ENCODE data around the gene GMNN. TPM values are rescaled to one million over a fixed set of nuclear protein-coding genes. Genes with fewer than 3 reads are reported as not detected.
"Not testable (repeated sequence)": the region's sequence is repeated elsewhere in the genome, so short reads cannot be mapped to it uniquely, and the experiment has no call there.

GMNN gene
- total RNA-seq, 4 donors from 2014 or later: 8.7 to 28.2 (median 17.4) TPM

GRCh38 chr6:24749297-24749696 lies 25.4 kb upstream of the GMNN start:
- no peak for TF ChIP-seq POLR2A (IDR thresholded peaks at IDR 0.05)
- no peak for TF ChIP-seq CTCF (IDR thresholded peaks at IDR 0.05)
- intact Hi-C loops (cut with DNase I; ENCODE audit: low total_unique reads): no loop called here
- no peaks in the 10 kb centered on the region for H3K9me3 ChIP-seq

GRCh38 chr6:24750878-24751277 lies 23.9 kb upstream of the GMNN start:
- H3K4me3 ChIP-seq; intact Hi-C loops (cut with DNase I; ENCODE audit: low total_unique reads); H3K27me3 ChIP-seq; H3K27ac ChIP-seq; H3K4me1 ChIP-seq; DNase-seq; H3K36me3 ChIP-seq; H3K9me3 ChIP-seq: not testable (repeated sequence)

More at GRCh38 chr6:24749297-24749696, 25.4 kb upstream of the GMNN start:
- no peaks in the 10 kb centered on the region for H3K36me3 ChIP-seq
- no peak overlapping the region for H3K4me3 ChIP-seq
- no peak overlapping the region for H3K27ac ChIP-seq
- no peaks in the 10 kb centered on the region for H3K4me1 ChIP-seq
- H3K27me3 ChIP-seq: no peaks in the 10 kb centered on the region
- DNase-seq: no peak

DNA sequence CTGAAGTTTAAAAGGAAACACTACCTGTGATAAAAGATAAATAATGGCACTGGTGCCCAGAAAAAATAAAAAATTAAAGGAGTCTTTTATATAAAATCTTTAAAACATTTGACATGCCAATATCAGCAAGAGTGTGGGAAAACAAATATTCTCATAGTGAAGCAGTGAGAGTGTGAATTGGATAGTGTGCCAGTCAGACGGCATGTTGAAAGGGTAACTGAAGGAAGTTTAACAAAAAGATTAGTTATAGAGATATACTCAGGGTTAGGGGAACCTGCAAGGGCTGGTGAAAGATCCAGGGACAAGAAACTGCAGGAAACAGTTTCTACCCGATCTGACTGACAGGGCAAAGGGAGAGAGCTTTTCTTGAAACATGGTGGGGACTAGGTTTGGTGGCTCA lies 22.2 kb upstream of the GMNN start:
- DNase-seq: no peak
- intact Hi-C loops (cut with DNase I; ENCODE audit: low total_unique reads): no loop called here
- Histone ChIP-seq H3K4me3 (no peak overlapping the region), H3K4me1 (no peaks in the 10 kb centered on the region), H3K27me3 (no peaks in the 10 kb centered on the region), H3K36me3 (no peaks in the 10 kb centered on the region), H3K9me3 (no peaks in the 10 kb centered on the region), H3K27ac (no peak overlapping the region)
- no peak for TF ChIP-seq POLR2A (IDR thresholded peaks at IDR 0.05)
- no peak for TF ChIP-seq CTCF (IDR thresholded peaks at IDR 0.05)

- H3K36me3 ChIP-seq: no peaks in the 10 kb centered on the region
- intact Hi-C loops (cut with DNase I; ENCODE audit: low total_unique reads): no loop called here
- no peak overlapping the region for H3K4me3 ChIP-seq
- H3K27me3 ChIP-seq: no peaks in the 10 kb centered on the region
- TF ChIP-seq POLR2A (IDR thresholded peaks at IDR 0.05): no peak
- no peak for TF ChIP-seq CTCF (IDR thresholded peaks at IDR 0.05)
- H3K4me1 ChIP-seq: no peaks in the 10 kb centered on the region
- H3K27ac ChIP-seq: no peak overlapping the region
- no peak for DNase-seq
- no peaks in the 10 kb centered on the region for H3K9me3 ChIP-seq
Observed at GRCh38 chr6:24752917-24753492, 21.7 kb upstream of the GMNN start.

DNA sequence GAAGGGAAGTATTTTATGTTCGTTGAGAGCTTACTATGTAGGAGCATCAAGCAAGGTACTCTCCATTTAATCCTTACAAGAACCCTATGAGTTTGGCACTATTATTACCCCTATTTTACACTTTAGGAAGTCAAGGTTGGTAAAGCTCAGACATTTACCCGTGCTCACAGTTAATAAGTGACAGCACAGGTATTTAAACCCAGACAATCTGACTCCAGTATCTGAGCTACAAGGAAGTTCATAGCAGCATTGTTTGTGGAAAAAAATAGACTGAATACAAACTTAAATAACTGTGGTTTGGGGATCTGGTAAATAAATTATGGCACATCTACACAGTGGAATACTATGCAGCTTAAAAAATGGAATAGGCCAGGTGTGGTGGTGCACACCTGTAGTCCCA lies 21.2 kb upstream of the GMNN start:
- TF ChIP-seq POLR2A (IDR thresholded peaks at IDR 0.05) (no peak), CTCF (IDR thresholded peaks at IDR 0.05) (no peak)
- Histone ChIP-seq H3K4me1 (no peaks in the 10 kb centered on the region), H3K27me3 (no peaks in the 10 kb centered on the region), H3K27ac (no peak overlapping the region), H3K4me3 (no peak overlapping the region), H3K9me3 (no peaks in the 10 kb centered on the region), H3K36me3 (no peaks in the 10 kb centered on the region)
- intact Hi-C loops (cut with DNase I; ENCODE audit: low total_unique reads): no loop called here
- DNase-seq: no peak

- intact Hi-C loops (cut with DNase I; ENCODE audit: low total_unique reads); H3K36me3 ChIP-seq; H3K9me3 ChIP-seq; DNase-seq; H3K27ac ChIP-seq; H3K4me3 ChIP-seq; H3K4me1 ChIP-seq; H3K27me3 ChIP-seq: not testable (repeated sequence)
Observed at GRCh38 chr6:24754378-24754777, 20.4 kb upstream of the GMNN start.

Data from uterus (tissue), 4 donors.